ENCODE measurements around the gene ASCL2. TPM values are rescaled to one million over a fixed set of nuclear protein-coding genes. Genes with fewer than 3 reads are reported as not detected.

The ASCL2 gene
- total RNA-seq, 2 experiments from 2014 or later: not detected

DNA sequence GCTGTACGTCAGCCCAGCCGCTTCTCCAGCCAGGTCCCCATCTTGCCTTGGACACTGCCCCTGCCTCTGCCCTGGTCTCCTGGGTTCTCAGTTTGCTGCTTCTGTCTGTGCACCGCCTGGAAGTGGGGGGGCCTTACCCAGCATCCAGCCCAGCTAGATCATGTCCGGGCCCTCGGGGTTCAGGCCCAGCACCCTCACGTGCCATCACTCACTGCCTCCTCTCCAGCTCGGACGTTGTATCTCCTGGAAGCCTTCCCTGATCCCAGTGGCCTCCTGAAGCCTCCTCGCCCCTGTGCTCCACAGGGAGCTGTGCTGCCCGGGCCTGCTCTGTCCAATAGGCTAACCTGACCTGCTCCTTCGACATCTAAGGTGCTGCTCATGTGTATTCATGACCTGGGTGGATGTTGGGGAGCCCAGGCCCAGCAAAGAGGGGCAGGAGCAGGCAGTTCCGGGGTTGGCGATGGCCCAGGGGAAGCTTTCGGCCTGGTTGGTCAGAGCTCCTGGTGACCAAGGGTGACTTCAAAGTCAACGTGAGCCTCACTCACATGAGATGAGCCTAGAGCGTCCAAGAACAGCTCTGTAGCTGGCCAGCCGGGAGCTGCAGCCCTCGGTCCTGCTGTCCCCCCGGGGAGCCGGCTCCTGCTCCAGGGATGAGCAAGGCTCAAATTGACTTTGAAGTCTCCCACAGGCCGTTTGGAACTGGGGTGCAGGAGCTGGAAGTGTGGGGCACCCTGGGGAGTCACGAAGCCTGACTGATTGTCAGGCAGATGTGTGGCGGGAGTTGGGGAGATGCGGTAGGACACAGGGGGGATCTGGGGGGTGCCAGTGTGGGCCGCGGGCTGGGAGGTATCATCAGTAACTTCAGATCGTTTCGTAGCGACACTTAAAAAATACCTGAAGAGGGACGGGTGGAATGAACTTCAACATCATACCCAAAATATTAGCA, 5.2 kb upstream of the ASCL2 start:
- BruUV-seq (replicated peaks): no TSS peak

GRCh38 chr11:2273771-2274170, 3.4 kb upstream of the ASCL2 start:
- DNase-seq (ENCODE audit: low spot score): no peak
- H4K20me1 ChIP-seq (ENCODE audit: insufficient read depth, low read length): no peaks in the 10 kb centered on the region
- H3K27ac ChIP-seq (ENCODE audit: low read depth, low read length, poor library complexity, severe bottlenecking): no peak overlapping the region
- H3K4me1 ChIP-seq (ENCODE audit: insufficient read depth, low read length, poor library complexity, severe bottlenecking): no peaks in the 10 kb centered on the region
- H3K79me2 ChIP-seq (ENCODE audit: insufficient read depth, low read depth, low read length): no peaks in the 10 kb centered on the region
- no peak overlapping the region for H3K4me2 ChIP-seq (ENCODE audit: low read length)
- no peaks in the 10 kb centered on the region for H3K36me3 ChIP-seq (ENCODE audit: insufficient read depth, low read length)
- H2AFZ ChIP-seq (ENCODE audit: low read length): no peak overlapping the region
- no peak overlapping the region for H3K4me3 ChIP-seq (ENCODE audit: low read depth, low read length, poor library complexity, severe bottlenecking)
- intact Hi-C loops (cut with micrococcal nuclease; ENCODE audit: unreplicated experiment): no loop called here
- no peaks in the 10 kb centered on the region for H3K9me3 ChIP-seq (ENCODE audit: low read length)
- H3K9me2 ChIP-seq (ENCODE audit: insufficient read depth, low read length): no peaks in the 10 kb centered on the region
- BruUV-seq (replicated peaks): no TSS peak
- TF ChIP-seq EZH2phosphoT487 (IDR thresholded peaks at IDR 0.05; ENCODE audit: borderline replicate concordance, low read depth, low read length) (no peak), CTCF (conservative IDR thresholded peaks at IDR 0.05; ENCODE audit: low read length) (no peak)
- ChIA-PET POLR2A (interaction anchor here (0.6 kb wide), 1 partner anchor 806 kb away, joined by 5 read pairs; no protein-coding TSS in a partner anchor), CTCF (ENCODE audit: unreplicated experiment) (no interaction called here)

More for the DNA sequence above, 5.2 kb upstream of the ASCL2 start:
- peaks cover 5% of the 10 kb centered on the region; the same call in 1 of the 2 replicates for H3K9me3 ChIP-seq (ENCODE audit: low read length)
- ChIA-PET POLR2A (interaction anchor here (0.7 kb wide), 1 partner anchor 635 kb away, joined by 3 read pairs; no protein-coding TSS in a partner anchor), CTCF (ENCODE audit: unreplicated experiment) (no interaction called here)
- H3K36me3 ChIP-seq (ENCODE audit: insufficient read depth, low read length): no peaks in the 10 kb centered on the region
- no peak for TF ChIP-seq CTCF (conservative IDR thresholded peaks at IDR 0.05; ENCODE audit: low read length)
- no peak for TF ChIP-seq EZH2phosphoT487 (IDR thresholded peaks at IDR 0.05; ENCODE audit: borderline replicate concordance, low read depth, low read length)
- no peak for DNase-seq (ENCODE audit: low spot score)
- H3K4me3 ChIP-seq (ENCODE audit: low read depth, low read length, poor library complexity, severe bottlenecking): no peak overlapping the region
- intact Hi-C loops (cut with micrococcal nuclease; ENCODE audit: unreplicated experiment): no loop called here
- H3K27ac ChIP-seq (ENCODE audit: low read depth, low read length, poor library complexity, severe bottlenecking): no peak overlapping the region
- no peaks in the 10 kb centered on the region for H3K79me2 ChIP-seq (ENCODE audit: insufficient read depth, low read depth, low read length)
- H3K4me1 ChIP-seq (ENCODE audit: insufficient read depth, low read length, poor library complexity, severe bottlenecking): no peaks in the 10 kb centered on the region
- H4K20me1 ChIP-seq (ENCODE audit: insufficient read depth, low read length): no peaks in the 10 kb centered on the region
- H2AFZ ChIP-seq (ENCODE audit: low read length): no peak overlapping the region
- H3K9me2 ChIP-seq (ENCODE audit: insufficient read depth, low read length): no peaks in the 10 kb centered on the region
- no peak overlapping the region for H3K4me2 ChIP-seq (ENCODE audit: low read length)

DNA sequence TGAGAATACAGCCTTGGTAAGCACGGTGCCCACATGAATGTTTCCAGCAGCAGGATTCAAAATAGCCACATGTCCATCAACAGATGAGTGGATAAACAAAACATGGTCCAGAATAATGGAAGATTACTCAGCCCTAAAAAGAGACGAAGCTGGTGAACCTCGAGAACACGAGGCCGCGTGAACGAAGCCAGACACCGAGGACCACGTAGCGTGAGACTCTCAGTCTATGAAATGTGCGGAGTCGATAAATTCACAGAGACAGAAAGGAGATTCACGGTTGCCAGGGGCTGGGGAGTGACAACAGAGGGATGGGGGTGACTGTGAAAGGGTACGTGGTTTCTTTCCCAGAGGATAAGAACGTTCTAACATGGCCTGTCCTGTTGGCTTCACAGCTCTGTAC, 2.9 kb upstream of the ASCL2 start:
- CTCF ChIA-PET (ENCODE audit: unreplicated experiment): interaction anchor here (0.6 kb wide), 2 partner anchors 193 to 504 kb away, joined by 3 read pairs; no protein-coding TSS in a partner anchor

More for the DNA sequence above, 2.9 kb upstream of the ASCL2 start:
- H4K20me1 ChIP-seq (ENCODE audit: insufficient read depth, low read length): no peaks in the 10 kb centered on the region
- no peaks in the 10 kb centered on the region for H3K36me3 ChIP-seq (ENCODE audit: insufficient read depth, low read length)
- no peak overlapping the region for H3K4me2 ChIP-seq (ENCODE audit: low read length)
- H3K79me2 ChIP-seq (ENCODE audit: insufficient read depth, low read depth, low read length): no peaks in the 10 kb centered on the region
- no peak overlapping the region for H3K4me3 ChIP-seq (ENCODE audit: low read depth, low read length, poor library complexity, severe bottlenecking)
- TF ChIP-seq CTCF (conservative IDR thresholded peaks at IDR 0.05; ENCODE audit: low read length) (no peak), EZH2phosphoT487 (IDR thresholded peaks at IDR 0.05; ENCODE audit: borderline replicate concordance, low read depth, low read length) (no peak)
- H3K9me2 ChIP-seq (ENCODE audit: insufficient read depth, low read length): no peaks in the 10 kb centered on the region
- DNase-seq (ENCODE audit: low spot score): no peak
- intact Hi-C loops (cut with micrococcal nuclease; ENCODE audit: unreplicated experiment): no loop called here
- no peaks in the 10 kb centered on the region for H3K4me1 ChIP-seq (ENCODE audit: insufficient read depth, low read length, poor library complexity, severe bottlenecking)
- BruUV-seq (replicated peaks): no TSS peak
- H3K9me3 ChIP-seq (ENCODE audit: low read length): no peaks in the 10 kb centered on the region
- no peak overlapping the region for H3K27ac ChIP-seq (ENCODE audit: low read depth, low read length, poor library complexity, severe bottlenecking)
- POLR2A ChIA-PET: no interaction called here
- no peak overlapping the region for H2AFZ ChIP-seq (ENCODE audit: low read length)
